HS-5 (cell line): ENCODE data around the gene SLC43A2.

ENCODE experiments used
- DNase-seq: peaks from one replicate; pipeline ENCODE4 v3.0.0-alpha.2; 2012; ENCODE audit warnings: low read depth

Gene SLC43A2

DNA sequence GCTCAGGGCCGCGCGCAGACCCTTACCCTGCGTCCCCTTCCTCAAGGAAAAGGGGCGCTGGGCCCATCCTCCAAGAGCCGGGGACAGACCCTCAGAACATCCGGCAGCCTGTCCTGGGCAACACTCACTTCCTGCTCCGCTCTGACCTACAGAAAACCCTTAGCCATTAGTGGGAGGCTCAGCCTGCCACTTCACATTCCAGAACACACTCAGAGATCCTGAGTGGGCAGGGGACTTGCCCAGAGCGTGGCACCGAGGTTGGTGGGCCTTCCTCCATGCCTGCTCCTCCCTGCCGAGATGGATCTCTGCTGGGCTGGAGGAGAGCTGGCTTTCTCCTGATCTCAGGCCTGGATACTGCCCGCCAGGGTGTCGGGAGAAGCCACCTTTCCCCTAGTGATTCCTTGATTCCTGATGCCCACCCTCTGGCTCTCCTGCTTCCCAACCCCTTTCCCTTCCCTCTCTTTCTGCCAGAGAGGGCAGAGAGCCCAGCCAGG lies 15.4 kb upstream of the SLC43A2 start:
- DNase-seq: no peak

DNA sequence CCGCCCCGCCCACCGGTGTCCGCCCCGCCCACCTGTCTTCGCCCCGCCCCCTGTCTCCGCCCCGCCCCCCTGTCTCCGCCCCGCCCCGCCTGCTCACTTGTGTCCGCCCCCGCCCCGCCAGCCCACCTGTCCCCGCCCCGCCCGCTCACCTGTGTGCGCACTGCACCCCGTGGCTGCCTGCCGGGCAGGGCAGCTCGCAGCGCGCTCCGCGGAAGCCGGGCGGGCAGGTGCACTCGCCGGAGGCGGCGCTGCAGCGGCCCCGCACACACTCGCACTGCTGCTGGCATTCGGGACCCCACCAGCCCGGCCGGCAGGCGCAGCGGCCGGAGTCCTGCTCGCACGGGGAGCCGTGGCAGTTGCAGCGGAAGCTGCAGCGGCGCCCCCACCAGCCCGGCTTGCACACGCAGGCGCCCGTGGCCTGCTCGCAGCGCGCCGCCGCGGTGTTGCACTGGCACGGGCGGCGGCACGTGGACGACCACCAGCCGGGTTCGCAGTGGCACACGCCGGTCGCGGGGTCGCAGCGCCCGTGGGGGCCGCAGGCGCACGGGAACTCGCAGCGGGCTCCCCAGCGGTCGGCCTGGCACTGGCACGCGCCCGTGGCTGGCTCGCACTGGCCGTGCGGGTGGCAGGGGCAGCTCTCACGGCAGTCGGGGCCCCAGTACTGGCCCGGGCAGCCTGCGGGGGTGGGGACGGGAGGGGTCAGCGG lies 14.8 kb upstream of the SLC43A2 start:
- no peak for DNase-seq

DNA sequence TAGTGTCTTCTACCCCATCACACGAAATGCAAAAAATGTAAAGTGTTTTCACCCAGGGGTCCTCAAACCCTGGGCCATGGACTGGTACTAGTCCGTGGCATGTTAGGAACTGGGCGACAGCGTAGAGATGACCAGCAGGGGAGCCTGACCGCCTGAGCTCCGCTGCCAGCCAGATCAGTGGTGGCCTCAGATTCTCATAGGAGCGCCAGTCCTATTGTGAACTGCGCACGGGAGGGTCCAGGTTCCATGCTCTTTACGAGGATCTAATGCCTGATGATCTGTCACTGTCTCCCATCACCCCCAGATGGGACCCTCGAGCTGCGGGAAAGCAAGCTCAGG lies 12.4 kb upstream of the SLC43A2 start:
- no peak for DNase-seq

DNA sequence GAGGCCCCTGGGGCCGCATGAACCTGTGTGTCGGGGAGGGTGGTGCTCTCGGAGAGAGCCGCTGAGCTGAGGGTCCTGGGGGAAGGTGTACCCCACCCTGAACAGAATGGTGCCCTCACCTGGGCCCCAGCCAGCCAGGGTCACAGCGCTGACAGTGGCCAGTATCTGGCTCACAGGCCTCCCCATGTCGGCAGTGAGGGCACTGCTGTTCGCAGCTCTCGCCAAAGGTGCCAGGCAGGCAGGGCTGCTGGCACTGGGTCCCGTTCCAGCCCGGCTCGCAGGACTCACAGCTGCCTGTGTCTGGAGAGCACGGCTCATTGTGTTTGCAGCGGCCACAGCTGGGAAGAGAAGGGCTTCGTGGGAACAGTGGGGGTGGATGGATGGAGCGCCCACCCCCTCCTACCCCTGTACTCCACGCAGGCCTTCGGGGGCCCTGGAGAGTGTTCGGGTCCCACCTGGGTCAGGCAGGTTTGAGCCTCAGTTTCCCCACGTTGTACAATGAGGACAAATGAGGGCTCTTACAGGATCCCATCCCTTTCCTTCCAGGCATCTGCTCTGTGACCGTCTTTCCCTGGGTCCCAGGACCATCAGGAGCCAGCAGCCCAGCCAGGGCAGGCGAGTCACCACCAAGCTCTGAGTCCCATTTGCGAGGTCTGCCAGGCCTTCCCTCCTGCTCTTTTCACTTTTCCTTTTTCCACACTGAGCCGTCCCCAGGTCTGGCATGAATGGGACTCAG lies 11.9 kb upstream of the SLC43A2 start:
- DNase-seq: no peak

DNA sequence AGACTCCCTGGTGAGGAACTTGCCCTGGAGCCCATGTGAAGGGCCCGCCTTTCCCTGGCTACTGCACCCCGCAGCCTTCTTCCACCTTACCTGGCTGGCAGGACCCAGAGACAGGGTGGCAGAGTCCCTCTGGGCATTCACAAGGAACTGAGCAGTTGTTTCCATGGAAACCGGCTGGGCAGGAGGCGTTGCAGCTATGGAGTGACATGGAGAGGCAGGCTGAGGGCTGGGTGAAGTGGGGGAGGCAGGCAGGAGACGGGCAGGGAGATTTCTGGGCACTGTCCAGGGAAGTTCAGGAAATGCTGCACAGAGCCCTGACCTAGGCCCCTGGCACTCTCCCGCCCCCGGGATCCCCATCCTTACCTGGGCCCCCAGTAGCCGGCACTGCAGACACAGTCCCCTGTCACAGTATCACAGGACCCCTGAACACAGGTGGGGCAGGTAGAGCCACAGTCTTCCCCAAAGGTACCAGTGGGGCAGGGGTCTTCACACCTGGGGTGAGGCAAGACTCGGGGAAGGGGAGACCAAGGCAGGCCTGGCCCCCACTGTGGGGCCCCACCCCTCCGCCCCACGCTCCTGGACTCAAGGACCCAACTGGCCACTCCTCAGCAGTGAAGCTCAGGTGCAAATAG lies 11.0 kb upstream of the SLC43A2 start:
- DNase-seq: no peak

DNA sequence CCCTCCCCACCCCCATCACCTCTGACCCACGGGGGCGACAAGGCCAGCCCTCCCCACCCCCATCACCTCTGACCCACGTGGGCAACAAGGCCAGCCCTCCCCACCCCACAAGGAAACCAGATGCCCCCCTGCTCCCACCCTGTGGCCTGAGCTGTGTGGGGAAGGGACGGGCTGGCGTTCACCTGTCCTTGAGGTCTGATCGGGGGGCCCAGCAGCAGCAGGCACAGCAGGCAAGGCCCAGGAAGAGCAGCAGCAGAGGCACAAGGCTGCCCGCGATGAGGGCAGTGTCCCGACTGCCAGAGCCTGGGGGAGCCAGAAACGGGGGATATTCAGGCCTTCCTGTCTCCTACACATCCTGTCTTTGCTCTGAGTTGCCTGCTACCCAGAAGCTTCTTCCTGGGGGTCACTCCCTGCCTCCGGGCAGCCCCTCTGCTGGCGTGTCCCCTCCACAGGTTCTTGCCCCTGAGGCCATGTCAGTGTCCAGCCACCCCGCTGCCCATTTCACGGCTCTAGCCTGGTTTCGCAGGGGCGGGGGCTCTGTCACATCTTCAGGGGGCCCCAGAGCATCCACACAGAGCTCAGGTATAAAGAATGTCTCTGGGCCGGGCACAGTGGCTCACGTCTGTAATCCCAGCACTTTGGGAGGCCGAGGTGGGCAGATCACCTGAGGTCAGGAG lies 10.1 kb upstream of the SLC43A2 start:
- DNase-seq: no peak

DNA sequence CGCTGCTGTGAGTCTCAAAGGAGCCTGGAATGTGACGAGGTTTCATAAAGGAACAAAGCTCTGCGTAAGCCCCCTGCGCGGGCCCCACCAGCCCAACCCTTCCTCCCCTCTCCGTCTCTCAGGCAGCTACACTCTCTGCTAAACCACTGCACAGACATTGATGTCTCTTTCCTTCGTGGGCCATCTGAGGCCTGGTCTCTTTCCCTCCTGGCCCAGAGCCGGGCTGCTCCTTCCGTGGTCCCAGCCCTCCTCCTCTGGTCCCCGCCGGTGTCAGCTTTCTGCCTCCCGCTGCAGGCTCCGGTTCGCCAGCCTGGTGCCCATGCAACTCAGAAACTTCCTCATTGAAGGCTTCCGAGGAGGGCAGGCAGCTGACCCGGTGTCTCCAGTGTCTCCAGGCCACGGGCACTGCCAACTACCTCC lies 9.5 kb upstream of the SLC43A2 start:
- no peak for DNase-seq

DNA sequence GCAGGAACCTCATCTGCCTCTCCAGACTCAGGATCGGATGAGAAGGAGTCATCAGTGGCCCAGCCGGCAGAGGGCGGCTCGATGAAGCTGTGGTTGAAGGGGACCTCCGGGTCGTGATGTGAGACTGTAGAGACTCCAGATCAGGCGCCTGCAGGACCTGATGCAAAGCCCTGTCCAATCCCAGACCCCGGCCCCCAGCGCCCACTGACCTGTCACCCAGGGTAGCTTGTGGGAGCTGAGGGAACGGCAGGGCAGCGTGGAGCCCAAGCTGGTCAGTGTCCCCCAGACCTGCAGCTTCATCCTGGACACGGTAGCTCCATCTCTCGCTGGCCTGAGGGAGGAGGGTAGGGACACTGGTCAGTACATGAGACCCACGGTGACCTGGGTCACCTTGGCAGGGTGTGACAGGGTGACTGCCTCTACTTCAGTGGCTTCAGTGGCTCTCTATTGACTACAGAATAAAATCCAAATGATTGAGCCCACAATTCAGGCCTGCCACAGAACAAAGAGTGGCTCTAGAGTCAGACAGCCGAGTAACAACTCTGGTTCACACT lies 8.2 kb upstream of the SLC43A2 start:
- no peak for DNase-seq

DNA sequence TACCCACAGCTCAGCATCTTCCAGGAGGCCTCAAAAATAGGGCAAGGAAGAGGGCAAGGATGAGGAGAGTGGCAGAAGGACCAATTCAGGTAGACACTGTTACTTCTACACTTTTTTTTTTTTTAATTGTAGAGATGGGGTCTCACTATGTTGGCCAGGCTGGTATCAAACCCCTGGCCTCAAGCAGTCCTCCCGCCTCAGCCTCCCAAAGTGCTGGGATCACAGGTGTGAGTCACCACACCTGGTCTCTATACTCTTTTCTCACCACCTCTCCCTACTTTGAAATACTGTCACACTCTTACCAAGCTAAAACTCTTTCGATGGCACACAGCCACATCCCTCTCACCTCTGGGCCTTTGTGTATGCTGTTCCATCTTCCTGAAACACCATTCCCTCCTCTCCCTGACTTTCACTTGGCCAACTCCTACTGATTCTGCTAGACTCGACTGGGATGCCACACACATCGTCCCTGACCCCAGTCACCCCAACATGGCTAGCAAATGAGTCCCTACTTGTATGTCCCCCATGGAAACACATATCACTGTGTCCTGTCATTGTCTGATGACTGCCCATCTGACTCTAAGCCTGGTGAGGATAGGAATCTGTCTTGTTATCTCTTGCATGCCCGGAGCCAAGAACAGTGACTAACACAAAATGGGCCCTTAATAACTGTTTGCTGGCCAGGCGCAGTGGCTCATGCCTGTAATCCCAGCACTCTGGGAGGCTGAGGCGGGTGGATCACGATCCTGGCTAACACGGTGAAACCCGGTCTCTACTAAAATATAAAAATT lies 7.2 kb upstream of the SLC43A2 start:
- DNase-seq: no peak

DNA sequence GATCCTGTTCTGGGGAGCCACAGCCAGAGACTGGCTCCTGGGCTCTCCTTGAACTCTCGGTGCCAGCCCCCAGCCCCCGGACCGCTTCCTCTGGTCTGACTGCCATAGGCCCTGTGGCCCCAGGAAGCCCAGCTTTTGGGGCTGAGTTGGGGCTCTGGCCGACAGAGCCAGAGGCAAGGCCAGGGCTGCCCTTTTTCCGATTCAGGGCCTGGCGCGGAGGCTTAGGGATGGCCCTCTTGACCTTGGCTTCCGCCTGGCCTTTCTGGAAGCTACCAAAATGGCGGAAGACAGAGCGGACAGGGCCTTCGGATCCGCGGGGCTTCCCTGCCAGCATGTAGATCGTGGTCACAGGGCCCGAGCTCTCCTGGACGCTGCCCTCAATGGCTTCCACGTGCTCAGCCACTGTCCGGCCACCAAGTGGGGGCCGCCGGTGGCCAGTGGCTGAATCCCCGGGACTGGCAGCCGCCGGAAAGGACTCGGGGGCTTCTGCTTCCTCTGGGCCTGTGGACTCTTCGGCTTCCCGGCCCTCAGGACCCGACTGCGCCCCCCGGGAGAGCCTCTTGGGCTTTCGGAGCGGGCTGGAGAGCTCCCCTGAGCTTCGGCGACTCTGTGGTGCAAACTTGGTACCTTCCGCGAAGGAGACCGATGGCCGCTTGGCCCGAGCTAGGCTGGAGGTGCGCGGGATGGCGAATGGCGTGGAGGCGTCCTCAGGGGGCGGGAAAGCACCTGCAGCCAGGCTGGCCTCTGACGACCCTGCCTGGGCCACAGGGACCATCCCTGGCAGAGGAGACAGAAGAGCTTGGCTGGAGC lies 6.4 kb upstream of the SLC43A2 start:
- DNase-seq: no peak

DNA sequence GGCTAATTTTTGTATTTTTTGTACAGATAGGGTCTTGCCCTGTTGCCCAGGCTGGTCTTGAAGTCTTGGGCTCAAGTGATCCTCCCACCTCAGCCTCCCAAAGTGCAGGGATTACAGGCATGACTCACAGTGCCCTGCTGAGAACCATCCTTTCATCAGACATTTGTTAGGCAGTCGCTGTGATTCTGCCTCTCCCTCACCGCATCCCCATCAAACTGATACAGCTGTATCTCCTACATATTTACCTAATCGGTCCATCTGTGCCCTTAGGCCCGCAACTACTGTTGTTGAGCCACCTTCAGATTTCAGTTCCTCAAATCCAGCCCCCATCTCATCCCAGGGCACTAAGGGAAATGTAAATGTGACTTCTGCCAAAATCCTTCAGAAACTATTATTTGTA lies 2.0 kb upstream of the SLC43A2 start:
- DNase-seq: no peak

DNA sequence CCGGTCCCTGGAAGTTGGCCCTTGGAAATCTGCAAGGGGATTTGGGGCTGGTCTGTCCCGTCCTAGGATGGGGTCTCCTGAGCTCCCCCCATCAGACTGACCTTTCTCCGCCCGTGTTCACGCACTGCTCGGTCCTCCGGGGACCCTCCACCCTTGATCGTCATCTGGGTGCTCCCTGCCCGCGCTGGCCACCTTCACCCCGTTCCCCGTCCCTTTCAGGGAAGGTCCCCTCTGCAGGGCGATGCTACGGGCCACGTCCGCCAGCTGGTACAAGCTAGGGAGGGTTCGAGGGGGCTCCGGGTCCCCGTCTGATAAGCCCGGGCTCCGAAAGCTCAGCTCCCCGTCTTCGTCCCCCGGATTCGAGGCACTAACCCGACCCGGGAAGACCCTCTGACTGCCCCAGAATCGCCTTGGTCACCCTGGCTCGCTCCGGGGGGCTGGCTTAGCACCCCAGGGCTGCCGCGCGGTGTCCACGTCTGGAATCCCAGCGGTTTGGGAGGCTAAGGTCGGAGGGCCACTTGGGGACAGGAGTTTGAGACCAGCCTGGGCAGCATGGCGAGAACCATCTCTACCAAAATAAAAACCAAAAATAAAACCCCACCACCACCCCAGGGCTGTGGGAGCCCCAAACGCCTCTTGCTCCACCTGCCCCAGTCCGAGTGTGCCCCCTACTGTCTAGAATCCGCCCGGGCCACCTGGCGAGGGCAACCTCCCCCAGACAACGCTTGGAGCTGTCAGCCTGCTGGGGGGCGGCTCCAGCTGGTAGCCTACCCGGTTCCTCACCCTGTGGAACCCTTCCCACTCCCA lies 1.1 kb upstream of the SLC43A2 start:
- DNase-seq: no peak

DNA sequence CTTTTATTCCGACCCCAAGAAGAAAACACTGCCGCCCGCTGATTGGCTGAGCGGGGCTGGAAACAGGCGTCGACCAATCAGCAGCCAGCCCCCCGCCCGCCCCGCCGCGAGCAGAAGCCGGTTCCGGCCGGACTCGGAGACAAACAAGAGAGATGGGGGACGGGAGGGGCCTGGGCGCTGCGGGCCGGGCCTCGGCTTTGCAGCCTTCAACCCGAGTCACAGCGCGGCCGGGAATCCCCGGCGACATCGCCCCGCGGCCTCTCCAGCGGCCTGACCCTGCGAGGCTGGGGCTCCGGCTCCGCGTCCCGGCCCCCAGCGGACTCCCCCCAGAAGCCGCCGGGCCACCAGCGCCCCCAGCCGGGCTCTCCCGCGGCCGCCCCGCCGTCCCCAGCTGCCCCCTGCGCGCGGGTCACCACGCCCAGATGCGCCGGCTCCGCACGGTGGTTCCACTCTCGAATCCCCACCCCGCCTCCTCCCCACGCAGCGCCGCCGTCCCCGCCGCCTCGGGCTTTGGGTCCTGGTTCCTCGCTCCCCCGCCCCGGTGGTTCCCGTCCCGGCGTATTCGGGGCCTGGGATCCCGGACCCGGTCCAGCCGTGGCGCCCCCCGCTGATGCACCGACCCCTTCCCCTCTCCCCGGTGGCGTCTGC lies 346 bp upstream of the SLC43A2 start:
- peak; percentile 77 for DNase-seq

DNA sequence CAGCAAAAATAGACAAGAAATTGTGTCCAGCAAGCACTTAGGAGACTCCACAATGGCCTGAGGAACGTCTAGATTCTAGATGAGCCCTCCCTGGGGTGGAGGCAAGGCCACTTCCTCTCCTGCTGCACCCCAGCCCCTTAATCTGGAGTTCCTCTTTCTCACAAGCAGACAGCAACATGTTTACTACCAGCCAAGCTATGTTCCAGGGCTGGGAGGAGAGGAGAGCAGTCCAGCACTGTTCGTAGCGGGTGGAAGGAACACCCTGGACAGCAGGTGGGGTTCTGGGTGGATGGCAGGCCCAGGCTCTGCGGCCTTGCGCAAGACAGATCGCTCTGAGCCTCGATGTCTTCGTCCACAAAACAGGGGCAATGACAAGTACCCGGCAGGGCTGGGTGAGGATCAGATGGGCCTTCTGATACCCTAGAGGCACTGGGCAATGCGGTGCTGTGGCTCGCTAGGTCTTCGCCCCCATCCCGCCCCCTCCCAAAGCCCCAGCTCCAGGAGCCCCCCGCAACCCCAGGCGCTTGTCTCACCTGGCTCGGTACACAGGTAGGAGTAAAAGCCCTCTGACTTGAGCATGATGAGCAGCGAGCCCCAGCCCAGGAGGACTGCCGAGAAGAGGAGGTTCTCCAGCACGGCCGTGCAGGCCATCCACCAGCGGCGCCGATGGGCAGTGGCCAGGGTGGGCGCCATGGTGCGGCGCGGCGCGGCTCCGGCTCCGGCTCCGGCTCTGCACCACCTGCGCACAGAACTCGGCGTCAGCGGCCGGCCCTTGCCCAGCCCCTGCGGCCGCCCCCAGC lies 1.3 kb downstream of the SLC43A2 start:
- no peak for DNase-seq

DNA sequence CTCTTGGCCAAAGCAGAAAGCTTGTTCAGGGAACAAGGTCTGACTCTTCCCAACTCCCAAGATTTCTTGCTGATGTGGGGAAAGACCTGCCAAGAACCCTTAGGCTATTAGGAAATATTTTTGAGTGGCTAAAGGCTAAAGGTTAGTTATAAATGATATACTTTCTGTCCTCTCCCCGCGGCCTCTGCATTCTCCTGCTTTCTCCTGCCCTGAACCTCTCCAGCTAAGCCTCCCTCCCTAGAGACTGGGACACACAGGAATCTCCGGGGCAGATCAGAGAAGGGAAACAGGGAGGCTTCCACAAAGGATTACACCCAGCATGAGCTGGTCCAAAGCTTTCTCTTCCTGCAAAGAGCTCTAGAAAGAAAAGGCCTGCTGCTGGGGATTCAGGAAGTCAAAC lies 2.3 kb downstream of the SLC43A2 start:
- no peak for DNase-seq

DNA sequence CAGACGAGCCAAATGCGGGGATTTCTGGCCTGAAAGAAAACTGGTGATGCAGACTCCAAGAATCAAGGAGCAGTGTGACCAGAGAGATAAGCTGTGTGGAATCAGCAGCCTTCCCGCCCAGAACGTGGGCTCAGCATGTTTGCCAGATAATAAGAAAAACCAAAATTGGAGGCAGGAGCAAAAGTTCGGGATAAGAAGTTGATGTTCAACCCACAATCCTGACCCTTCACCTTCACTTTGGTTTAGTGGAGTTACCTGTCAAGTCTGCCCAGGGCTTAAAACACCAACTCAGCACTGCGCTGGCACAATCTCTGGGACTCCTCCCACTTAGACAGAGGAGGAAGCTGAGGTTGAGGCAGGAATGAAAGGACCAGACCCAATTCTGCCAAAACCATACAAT lies 3.1 kb downstream of the SLC43A2 start:
- no peak for DNase-seq

DNA sequence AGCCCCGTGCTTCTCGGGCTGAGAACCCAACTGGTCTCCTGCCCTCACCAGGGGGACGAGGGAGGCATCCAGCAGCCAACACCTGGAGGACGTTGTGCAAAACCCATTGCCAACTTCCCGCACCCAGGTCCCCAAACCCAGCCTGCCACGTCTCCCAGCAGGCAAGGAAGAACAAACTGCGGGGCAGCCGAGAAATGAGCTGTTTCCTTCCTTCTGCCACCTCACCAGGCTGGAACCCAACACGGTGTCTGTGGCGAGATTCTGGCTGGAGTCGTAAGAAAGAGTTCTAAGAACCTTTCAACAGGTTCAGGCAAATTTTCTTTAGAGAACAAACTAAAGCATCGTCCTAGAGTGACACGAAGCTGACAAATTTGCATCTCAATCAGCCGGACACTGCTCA lies 3.6 kb downstream of the SLC43A2 start:
- DNase-seq: no peak

DNA sequence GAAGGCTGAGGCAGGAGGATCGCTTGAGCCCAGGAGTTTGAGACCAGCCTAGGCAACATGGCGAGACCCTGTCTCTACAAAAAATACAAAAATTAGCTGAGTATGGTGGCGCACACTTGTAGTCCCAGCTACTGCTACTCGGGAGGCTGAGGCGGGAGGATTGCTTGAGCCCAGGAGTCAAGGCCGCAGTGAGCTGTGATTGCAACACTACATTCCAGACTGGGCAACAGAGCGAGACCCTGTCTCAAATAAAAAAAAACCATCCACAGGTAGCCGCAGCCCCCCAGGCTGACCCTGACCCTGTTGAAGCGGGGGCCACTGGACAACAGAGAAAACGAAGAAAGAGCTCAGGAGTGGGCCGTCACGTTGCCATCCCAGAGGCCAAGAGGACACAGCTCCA lies 4.0 kb downstream of the SLC43A2 start:
- DNase-seq: no peak
